Measurements from ENCODE around the gene FAM135A.
A peak's percentile ranks its signal among the peaks of the same experiment; 100 is the strongest.

FAM135A gene

GRCh38 chr6:70413992-70414494 lies 735 bp downstream of the FAM135A start:
- peaks cover 31% of the 10 kb centered on the region for H3K36me3 ChIP-seq (ENCODE audit: low read depth)
- TF ChIP-seq CTCF (IDR thresholded peaks at IDR 0.05; ENCODE audit: poor library complexity, severe bottlenecking): no peak
- peak overlapping the region; percentile 90 for H3K4me3 ChIP-seq (ENCODE audit: severe bottlenecking)
- DNase-seq (ENCODE audit: low spot score): no peak
- no peaks in the 10 kb centered on the region for H3K9me3 ChIP-seq (ENCODE audit: severe bottlenecking)
- ATAC-seq (ENCODE audit: low read depth): peak; percentile 17; the same call in 1 of the 3 replicates
- no peaks in the 10 kb centered on the region for H3K27me3 ChIP-seq (ENCODE audit: insufficient read depth, poor library complexity, severe bottlenecking)
- peak overlapping the region; percentile 47 for H3K27ac ChIP-seq (ENCODE audit: poor library complexity, severe bottlenecking)
- peaks cover 11% of the 10 kb centered on the region for H3K4me1 ChIP-seq (ENCODE audit: insufficient read depth, poor library complexity, severe bottlenecking)

- H3K4me3 ChIP-seq (ENCODE audit: severe bottlenecking): peak overlapping the region; percentile 90
These were observed 1.5 kb downstream of the FAM135A start for GRCh38 chr6:70414813-70415212.

GRCh38 chr6:70415247-70415646 lies 1.9 kb downstream of the FAM135A start:
- no peak for DNase-seq (ENCODE audit: low spot score)

More at GRCh38 chr6:70414813-70415212, 1.5 kb downstream of the FAM135A start:
- no peak for DNase-seq (ENCODE audit: low spot score)
- ATAC-seq (ENCODE audit: low read depth): no peak
- no peaks in the 10 kb centered on the region for H3K9me3 ChIP-seq (ENCODE audit: severe bottlenecking)
- peak overlapping the region; percentile 47 for H3K27ac ChIP-seq (ENCODE audit: poor library complexity, severe bottlenecking)
- no peak for TF ChIP-seq CTCF (IDR thresholded peaks at IDR 0.05; ENCODE audit: poor library complexity, severe bottlenecking)
- H3K27me3 ChIP-seq (ENCODE audit: insufficient read depth, poor library complexity, severe bottlenecking): no peaks in the 10 kb centered on the region
- peaks cover 31% of the 10 kb centered on the region for H3K36me3 ChIP-seq (ENCODE audit: low read depth)
- H3K4me1 ChIP-seq (ENCODE audit: insufficient read depth, poor library complexity, severe bottlenecking): peaks cover 11% of the 10 kb centered on the region

GRCh38 chr6:70415660-70416059 lies 2.4 kb downstream of the FAM135A start:
- no peak for TF ChIP-seq CTCF (IDR thresholded peaks at IDR 0.05; ENCODE audit: poor library complexity, severe bottlenecking)
- no peaks in the 10 kb centered on the region for H3K27me3 ChIP-seq (ENCODE audit: insufficient read depth, poor library complexity, severe bottlenecking)
- H3K36me3 ChIP-seq (ENCODE audit: low read depth): peaks cover 31% of the 10 kb centered on the region
- H3K9me3 ChIP-seq (ENCODE audit: severe bottlenecking): no peaks in the 10 kb centered on the region
- peak overlapping the region; percentile 47 for H3K27ac ChIP-seq (ENCODE audit: poor library complexity, severe bottlenecking)
- H3K4me1 ChIP-seq (ENCODE audit: insufficient read depth, poor library complexity, severe bottlenecking): peaks cover 11% of the 10 kb centered on the region
- ATAC-seq (ENCODE audit: low read depth): no peak
- H3K4me3 ChIP-seq (ENCODE audit: severe bottlenecking): no peak overlapping the region
- DNase-seq (ENCODE audit: low spot score): no peak

More at GRCh38 chr6:70415247-70415646, 1.9 kb downstream of the FAM135A start:
- peaks cover 11% of the 10 kb centered on the region for H3K4me1 ChIP-seq (ENCODE audit: insufficient read depth, poor library complexity, severe bottlenecking)
- no peak for ATAC-seq (ENCODE audit: low read depth)
- peak overlapping the region; percentile 47 for H3K27ac ChIP-seq (ENCODE audit: poor library complexity, severe bottlenecking)
- H3K9me3 ChIP-seq (ENCODE audit: severe bottlenecking): no peaks in the 10 kb centered on the region
- no peak overlapping the region for H3K4me3 ChIP-seq (ENCODE audit: severe bottlenecking)
- H3K36me3 ChIP-seq (ENCODE audit: low read depth): peaks cover 31% of the 10 kb centered on the region
- no peak for TF ChIP-seq CTCF (IDR thresholded peaks at IDR 0.05; ENCODE audit: poor library complexity, severe bottlenecking)
- H3K27me3 ChIP-seq (ENCODE audit: insufficient read depth, poor library complexity, severe bottlenecking): no peaks in the 10 kb centered on the region

- no peaks in the 10 kb centered on the region for H3K27me3 ChIP-seq (ENCODE audit: insufficient read depth, poor library complexity, severe bottlenecking)
- peaks cover 3% of the 10 kb centered on the region for H3K4me1 ChIP-seq (ENCODE audit: insufficient read depth, poor library complexity, severe bottlenecking)
- DNase-seq (ENCODE audit: low spot score) (no peak), ATAC-seq (ENCODE audit: low read depth) (no peak)
- H3K4me3 ChIP-seq (ENCODE audit: severe bottlenecking): no peak overlapping the region
- H3K27ac ChIP-seq (ENCODE audit: poor library complexity, severe bottlenecking): no peak overlapping the region
- H3K36me3 ChIP-seq (ENCODE audit: low read depth): peaks cover 27% of the 10 kb centered on the region
- TF ChIP-seq CTCF (IDR thresholded peaks at IDR 0.05; ENCODE audit: poor library complexity, severe bottlenecking): no peak
- no peaks in the 10 kb centered on the region for H3K9me3 ChIP-seq (ENCODE audit: severe bottlenecking)
These were observed 8.2 kb downstream of the FAM135A start for GRCh38 chr6:70421509-70421908.
